IPS-18a (cell line): ENCODE data around the gene ZNF317.
A peak's percentile ranks its signal among the peaks of the same experiment; 100 is the strongest.

Experiments
- H3K27ac ChIP-seq: one replicate; pipeline ENCODE4 v1.5.1; 2013; ENCODE audit warnings: low read length
- H3K27me3 ChIP-seq: one replicate; pipeline ENCODE4 v1.6.1; 2013; ENCODE audit warnings: mild to moderate bottlenecking, low read length; ENCODE audit not compliant: control insufficient read depth, insufficient read depth
- H3K36me3 ChIP-seq: one replicate; pipeline ENCODE4 v1.6.1; 2013; ENCODE audit warnings: low read depth, low read length; ENCODE audit not compliant: control insufficient read depth
- H3K4me1 ChIP-seq: one replicate; pipeline ENCODE4 v1.6.1; 2013; ENCODE audit warnings: low read depth, low read length; ENCODE audit not compliant: control insufficient read depth
- H3K4me3 ChIP-seq: one replicate; pipeline ENCODE4 v1.5.1; 2013; ENCODE audit warnings: low read length
- H3K9ac ChIP-seq: one replicate; pipeline ENCODE4 v1.6.1; 2013; ENCODE audit warnings: mild to moderate bottlenecking, low read length, moderate library complexity
- H3K9me3 ChIP-seq: one replicate; pipeline ENCODE4 v1.6.1; 2013; ENCODE audit warnings: low read depth, low read length; ENCODE audit not compliant: control insufficient read depth

Gene ZNF317

DNA sequence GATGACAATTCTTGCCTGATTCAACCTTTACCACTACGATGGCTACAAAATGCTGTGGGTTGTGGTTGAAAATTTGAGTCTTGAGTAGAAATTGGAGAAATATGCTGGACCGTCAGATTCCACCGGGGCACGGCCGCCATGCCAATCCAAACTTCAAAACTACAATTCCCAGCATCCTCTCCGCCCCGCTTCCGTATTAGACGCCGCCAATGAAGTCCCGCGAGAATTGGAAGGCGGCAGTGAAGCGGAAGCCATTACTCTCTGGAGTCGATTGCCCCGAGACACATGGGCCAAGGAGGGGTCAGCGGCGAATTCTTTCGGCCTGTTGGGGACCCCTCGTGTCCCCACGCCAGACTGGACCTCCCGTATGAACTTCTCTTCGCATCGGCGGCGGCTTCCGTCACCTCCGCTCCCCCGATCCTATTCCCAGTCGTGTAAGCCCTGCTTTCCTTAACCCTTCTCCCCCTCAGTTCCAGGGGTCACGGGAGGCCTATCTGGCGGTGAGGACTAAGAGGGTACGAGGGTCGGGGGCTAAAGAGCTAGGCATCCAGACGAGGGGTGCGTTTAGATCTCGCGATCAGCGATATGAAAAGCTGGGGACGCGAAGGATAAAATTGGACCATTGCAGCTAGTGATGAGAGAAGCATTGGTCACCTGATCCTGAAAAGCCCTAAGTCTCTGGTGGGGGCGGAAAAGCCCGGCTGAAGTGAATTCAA, at the start of gene ZNF317:
TSS of gene ZNF317 (plus strand) at position 239 of the 716 bp plus-strand sequence. CDS start 15,620 bp downstream, outside the sequence.
- H3K9me3 ChIP-seq, result peaks cover 13% of the 10 kb centered on the region
- no peaks in the 10 kb centered on the region for H3K27me3 ChIP-seq
- peak within 1 kb of the TSS; percentile 96 for H3K4me3 ChIP-seq
- H3K4me1 ChIP-seq, result peaks cover 4% of the 10 kb centered on the region
- H3K9ac ChIP-seq, result peak within 1 kb of the TSS; percentile 98
- H3K36me3 ChIP-seq, result no peaks in the 10 kb centered on the region
- peak within 1 kb of the TSS; percentile 82 for H3K27ac ChIP-seq

DNA sequence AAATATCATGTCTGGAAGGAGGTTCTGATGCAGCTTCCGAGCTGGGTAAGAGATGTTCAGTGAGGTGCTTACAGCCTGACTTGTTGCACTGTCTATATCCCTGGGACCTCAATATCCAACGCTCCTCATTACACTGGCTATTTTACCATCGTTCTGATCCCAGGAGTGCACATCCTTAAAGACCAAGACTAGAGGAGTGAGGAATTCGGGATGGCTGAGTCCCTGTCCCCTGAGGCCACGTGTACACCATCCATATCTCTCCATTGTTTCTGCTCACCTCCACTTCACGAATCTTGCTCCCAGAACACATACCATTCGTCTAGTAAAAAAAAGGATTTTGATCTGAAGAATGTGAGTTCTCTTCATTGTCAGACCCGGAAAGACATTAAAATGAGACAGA, 32.8 kb upstream of the ZNF317 start, which contains the start of gene OR7G2:
TSS of gene OR7G2 (minus strand) at position 101 of the 400 bp plus-strand sequence. CDS start 4,232 bp downstream, outside the sequence.
- Histone ChIP-seq H3K27ac (no peak within 1 kb of the TSS), H3K4me3 (no peak within 1 kb of the TSS), H3K27me3 (no peaks in the 10 kb centered on the region), H3K4me1 (no peaks in the 10 kb centered on the region), H3K9me3 (peaks cover 34% of the 10 kb centered on the region), H3K9ac (no peak within 1 kb of the TSS), H3K36me3 (no peaks in the 10 kb centered on the region)

DNA sequence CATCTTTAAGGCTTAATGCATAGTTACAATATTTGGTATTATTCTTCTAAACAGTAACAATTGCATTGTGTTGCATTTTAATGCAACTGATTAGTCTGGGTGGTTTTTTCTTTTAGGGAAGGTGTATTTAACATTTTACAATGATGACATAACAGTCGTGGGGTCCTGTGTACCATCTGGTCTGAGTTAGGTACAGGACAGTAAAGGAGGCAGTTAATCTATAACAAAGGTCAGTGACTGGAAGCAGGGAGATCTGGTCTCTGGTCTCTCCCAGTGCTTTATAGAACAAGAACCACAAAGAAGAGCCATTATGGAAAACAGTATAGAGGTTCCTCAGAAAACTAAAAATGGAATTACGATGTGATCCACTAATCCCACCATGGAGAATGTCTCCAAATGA, 30.2 kb upstream of the ZNF317 start:
- Histone ChIP-seq H3K4me3 (no peak overlapping the region), H3K9me3 (peaks cover 38% of the 10 kb centered on the region), H3K9ac (no peak overlapping the region), H3K4me1 (no peaks in the 10 kb centered on the region), H3K27me3 (no peaks in the 10 kb centered on the region), H3K27ac (no peak overlapping the region), H3K36me3 (no peaks in the 10 kb centered on the region)

DNA sequence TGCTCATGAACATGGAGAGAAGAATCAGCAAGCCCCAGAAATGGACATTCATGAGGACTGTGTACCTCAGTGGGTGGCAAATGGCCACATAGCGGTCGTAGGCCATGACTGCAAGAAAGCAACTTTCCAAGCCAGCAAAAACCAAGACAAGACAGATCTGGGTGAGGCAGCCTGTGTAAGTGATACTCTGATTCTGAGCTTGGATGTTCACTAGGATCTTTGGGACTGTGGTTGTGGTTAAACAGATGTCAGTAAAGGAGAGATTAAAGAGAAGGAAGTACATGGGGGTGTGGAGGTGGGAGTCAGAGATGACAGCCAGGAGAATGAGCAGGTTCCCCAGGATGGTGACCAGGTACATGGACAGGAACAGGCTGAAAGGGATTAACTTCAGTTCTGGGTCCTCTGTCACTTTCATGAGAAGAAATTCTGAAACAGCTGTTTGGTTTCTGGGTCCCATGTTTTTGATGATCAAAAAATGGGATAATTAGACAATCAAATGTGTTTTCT, 24.8 kb upstream of the ZNF317 start, which contains the start of gene OR7G1:
TSS of gene OR7G1 (minus strand) at position 457 of the 507 bp plus-strand sequence. CDS start at position 457, 0 bp downstream.
- H3K27ac ChIP-seq, result no peak within 1 kb of the TSS

DNA sequence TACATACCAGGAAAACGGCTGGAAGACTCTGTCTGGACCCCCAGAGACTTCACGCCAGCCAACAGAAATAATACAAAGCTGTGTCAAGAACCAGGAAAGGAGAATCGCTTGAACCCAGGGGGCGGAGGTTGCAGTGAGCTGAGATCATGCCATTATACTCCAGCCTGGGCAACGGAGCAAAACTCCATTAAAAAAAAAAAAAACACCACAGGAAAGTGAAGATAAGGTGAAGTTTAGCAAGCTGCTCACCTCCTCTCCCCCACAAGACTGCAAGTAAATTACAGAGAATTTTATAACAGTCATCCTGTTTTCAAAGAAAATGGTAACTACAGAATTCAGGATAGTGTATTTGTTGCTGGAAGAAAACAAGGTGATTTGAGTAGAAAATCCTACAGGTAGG, 23.6 kb upstream of the ZNF317 start:
- no peaks in the 10 kb centered on the region for H3K36me3 ChIP-seq
- no peak overlapping the region for H3K9ac ChIP-seq
- H3K4me3 ChIP-seq, result no peak overlapping the region
- no peak overlapping the region for H3K27ac ChIP-seq
- H3K27me3 ChIP-seq, result no peaks in the 10 kb centered on the region
- H3K9me3 ChIP-seq, result peaks cover 28% of the 10 kb centered on the region
- no peaks in the 10 kb centered on the region for H3K4me1 ChIP-seq

More for the DNA sequence above, 24.8 kb upstream of the ZNF317 start, which contains the start of gene OR7G1:
- Histone ChIP-seq H3K4me3 (no peak within 1 kb of the TSS), H3K36me3 (no peaks in the 10 kb centered on the region), H3K27me3 (no peaks in the 10 kb centered on the region), H3K4me1 (no peaks in the 10 kb centered on the region), H3K9me3 (peaks cover 31% of the 10 kb centered on the region), H3K9ac (no peak within 1 kb of the TSS)

DNA sequence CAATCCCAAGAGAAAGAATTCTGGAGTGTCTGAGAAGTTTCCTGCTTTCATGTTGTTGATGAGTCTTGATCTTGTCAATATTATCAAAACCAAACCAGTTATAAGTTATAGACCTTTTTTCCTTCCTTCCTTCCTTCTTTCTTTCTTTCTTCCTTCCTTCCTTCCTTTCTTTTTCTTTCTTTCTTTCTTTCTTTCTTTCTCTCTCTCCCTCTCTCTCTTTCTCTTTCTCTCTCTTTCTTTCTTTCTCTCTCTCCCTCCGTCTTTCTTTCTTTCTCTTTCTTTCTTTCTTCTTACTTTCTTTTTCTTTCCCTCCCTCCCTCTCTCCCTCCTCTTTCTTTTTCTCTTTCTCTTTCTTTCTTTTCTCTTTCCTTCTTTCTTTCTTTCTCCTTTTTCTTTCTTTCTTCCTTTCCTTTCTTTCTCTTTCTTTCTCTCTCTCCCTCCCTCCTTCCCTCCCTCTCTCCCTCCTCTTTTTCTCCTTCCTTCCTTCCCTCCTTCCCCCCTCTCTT, 13.2 kb upstream of the ZNF317 start, which contains the start of gene OR7G3:
TSS of gene OR7G3 (minus strand) at position 51 of the 506 bp plus-strand sequence. CDS start at position 51, 0 bp downstream.
- Histone ChIP-seq H3K27ac (no peak within 1 kb of the TSS), H3K4me1 (no peaks in the 10 kb centered on the region), H3K9ac (no peak within 1 kb of the TSS), H3K27me3 (no peaks in the 10 kb centered on the region), H3K36me3 (no peaks in the 10 kb centered on the region), H3K9me3 (peaks cover 27% of the 10 kb centered on the region), H3K4me3 (no peak within 1 kb of the TSS)

DNA sequence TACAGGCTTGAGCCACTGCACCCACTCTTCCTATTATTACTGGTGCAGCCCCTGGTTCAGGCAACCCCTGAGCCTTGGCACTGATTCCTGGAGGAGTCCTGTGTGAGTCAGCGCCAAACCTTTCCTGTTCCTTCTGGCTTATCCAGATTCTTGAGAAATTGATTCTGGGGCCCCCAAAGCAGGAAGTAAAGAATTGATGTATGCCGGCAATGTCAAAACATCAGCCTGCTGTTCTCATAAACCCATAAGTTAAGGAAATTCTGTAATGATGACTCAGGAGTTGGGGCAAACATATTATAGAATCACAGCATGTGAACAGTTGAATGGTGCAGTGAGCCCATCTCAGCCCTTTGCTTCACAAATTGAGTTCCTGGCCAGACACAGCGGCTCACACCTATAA, 12.0 kb upstream of the ZNF317 start:
- Histone ChIP-seq H3K27me3 (no peaks in the 10 kb centered on the region), H3K4me1 (no peaks in the 10 kb centered on the region), H3K27ac (no peak overlapping the region), H3K9me3 (peaks cover 24% of the 10 kb centered on the region), H3K4me3 (no peak overlapping the region), H3K36me3 (no peaks in the 10 kb centered on the region), H3K9ac (no peak overlapping the region)

DNA sequence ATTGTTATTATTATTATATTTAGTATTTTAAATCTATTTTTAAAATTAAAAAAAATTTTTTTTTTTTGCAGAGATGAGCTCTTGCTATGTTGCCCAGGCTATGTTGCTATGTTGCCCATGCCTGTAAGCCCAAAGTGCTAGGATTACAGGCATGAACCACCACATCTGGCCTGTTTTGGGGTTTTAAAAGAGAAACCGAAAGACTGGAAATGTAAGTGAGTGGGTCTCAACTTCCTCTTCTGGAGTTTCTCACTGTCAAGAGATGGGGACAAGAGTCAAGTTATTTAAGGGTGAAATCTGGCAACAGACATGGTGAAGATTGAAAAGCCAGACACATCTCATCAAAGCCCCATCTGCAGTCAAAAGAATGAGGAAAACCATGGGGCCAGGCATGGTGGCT, 9.2 kb upstream of the ZNF317 start:
- no peaks in the 10 kb centered on the region for H3K36me3 ChIP-seq

DNA sequence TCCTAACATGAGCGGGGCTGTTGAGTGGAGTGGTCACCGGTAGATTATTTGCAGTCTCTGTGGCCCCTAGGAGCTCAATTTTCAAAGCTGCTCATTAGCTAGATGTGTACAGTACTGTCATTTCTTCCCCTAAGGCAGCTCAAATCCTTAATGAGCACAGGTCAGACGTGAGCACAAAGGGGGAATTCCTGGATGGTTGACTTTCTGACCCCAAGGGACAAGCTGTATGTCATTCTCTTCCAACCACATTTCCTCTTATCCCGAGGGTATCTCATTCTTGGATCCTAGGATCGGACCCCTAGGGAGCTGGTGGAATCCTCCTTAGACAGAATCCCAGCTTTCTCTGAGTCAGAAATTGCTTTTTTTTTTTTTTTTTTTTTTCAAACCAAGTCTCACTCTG, 7.8 kb upstream of the ZNF317 start:
- no peaks in the 10 kb centered on the region for H3K27me3 ChIP-seq
- peaks cover 7% of the 10 kb centered on the region for H3K9me3 ChIP-seq
- H3K27ac ChIP-seq, result no peak overlapping the region
- no peak overlapping the region for H3K4me3 ChIP-seq
- no peaks in the 10 kb centered on the region for H3K36me3 ChIP-seq
- H3K4me1 ChIP-seq, result no peaks in the 10 kb centered on the region
- H3K9ac ChIP-seq, result no peak overlapping the region

More for the DNA sequence above, 9.2 kb upstream of the ZNF317 start:
- Histone ChIP-seq H3K9ac (no peak overlapping the region), H3K27ac (no peak overlapping the region), H3K4me3 (no peak overlapping the region), H3K27me3 (no peaks in the 10 kb centered on the region), H3K9me3 (peaks cover 16% of the 10 kb centered on the region), H3K4me1 (no peaks in the 10 kb centered on the region)

DNA sequence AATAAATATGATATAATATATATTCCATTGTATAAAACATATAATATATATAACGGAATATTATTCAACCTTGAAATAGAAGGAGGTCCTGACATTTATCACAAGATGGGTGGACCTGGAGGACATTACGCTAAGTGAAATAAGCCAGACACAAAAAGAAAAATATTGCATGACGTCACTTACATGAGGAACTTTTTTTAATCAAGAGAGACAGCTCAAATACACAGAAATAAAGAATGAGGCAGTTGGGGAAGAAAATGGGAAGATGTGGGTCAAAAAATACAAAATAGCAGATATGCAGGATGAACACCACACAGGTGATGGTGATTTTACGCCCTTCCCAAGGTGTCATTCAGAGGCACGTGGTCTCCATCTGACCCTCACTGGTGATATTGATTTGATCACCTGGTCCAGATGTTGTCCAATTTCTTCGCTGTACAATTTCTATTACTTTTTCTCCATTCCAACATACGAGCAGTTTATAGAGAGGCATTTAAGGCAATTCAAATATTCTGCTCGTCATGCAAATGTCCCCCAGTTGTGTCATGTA, 513 bp upstream of the ZNF317 start:
- H3K4me1 ChIP-seq, result peaks cover 4% of the 10 kb centered on the region
- peak overlapping the region; percentile 96 for H3K4me3 ChIP-seq
- no peaks in the 10 kb centered on the region for H3K27me3 ChIP-seq
- H3K36me3 ChIP-seq, result no peaks in the 10 kb centered on the region
- H3K9ac ChIP-seq, result peak overlapping the region; percentile 98
- no peak overlapping the region for H3K27ac ChIP-seq
- H3K9me3 ChIP-seq, result peaks cover 7% of the 10 kb centered on the region

DNA sequence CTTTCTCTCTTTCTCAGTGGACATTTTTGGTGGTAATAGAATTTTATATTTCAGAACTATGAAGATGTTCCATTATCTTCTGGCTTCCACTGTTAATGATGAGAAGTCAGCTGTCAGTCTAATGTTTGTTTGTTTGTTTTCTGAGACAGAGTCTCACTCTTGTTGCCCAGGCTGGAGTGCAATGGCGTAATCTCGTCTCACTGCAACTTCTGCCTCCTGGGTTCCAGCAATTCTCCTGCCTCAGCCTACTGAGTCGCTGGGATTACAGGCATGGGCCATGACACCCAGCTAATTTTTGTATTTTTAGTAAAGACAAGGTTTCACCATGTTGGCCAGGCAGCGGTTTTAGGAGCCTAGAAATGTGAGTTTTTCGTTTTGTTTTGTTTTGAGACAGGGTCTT, 4.7 kb downstream of the ZNF317 start:
- Histone ChIP-seq H3K9ac (no peak overlapping the region), H3K27me3 (no peaks in the 10 kb centered on the region), H3K36me3 (peaks cover 11% of the 10 kb centered on the region), H3K4me1 (peaks cover 4% of the 10 kb centered on the region), H3K4me3 (no peak overlapping the region), H3K9me3 (peaks cover 23% of the 10 kb centered on the region), H3K27ac (no peak overlapping the region)
